Thymus (tissue), 11 donors: ENCODE data around the gene GXYLT1. TPM values are rescaled to one million over a fixed set of nuclear protein-coding genes. Genes with fewer than 3 reads are reported as not detected.

Source experiments
- DNase-seq, 9 donors: peaks; one replicate each; pipeline ENCODE4 v3.0.0-alpha.2; 2013; ENCODE audit warnings: low spot score in 9 of 9, low read depth in 6 of 9, missing footprints in 1 of 9
- H3K27ac ChIP-seq, 2 donors: one replicate each; pipeline ENCODE4 v1.5.1; 2013; ENCODE audit warnings: control low read depth in 1 of 2, low read depth in 1 of 2, low read length in 1 of 2, mild to moderate bottlenecking in 1 of 2, moderate library complexity in 1 of 2
- H3K27me3 ChIP-seq, 2 donors: one replicate each; pipeline ENCODE4 v1.5.1; 2013; ENCODE audit warnings: low read length in 1 of 2; ENCODE audit not compliant: control insufficient read depth in 2 of 2, insufficient read depth in 1 of 2
- H3K36me3 ChIP-seq, 2 donors: one replicate each; pipeline ENCODE4 v1.5.1; 2013; ENCODE audit warnings: low read length in 1 of 2, mild to moderate bottlenecking in 1 of 2, moderate library complexity in 1 of 2; ENCODE audit not compliant: control insufficient read depth in 2 of 2, insufficient read depth in 2 of 2
- H3K4me1 ChIP-seq, 2 donors: one replicate each; pipeline ENCODE4 v1.5.1; 2013; ENCODE audit warnings: low read length in 2 of 2; ENCODE audit not compliant: control insufficient read depth in 2 of 2, insufficient read depth in 2 of 2
- H3K4me3 ChIP-seq, 2 donors: one replicate each; pipeline ENCODE4 v1.5.1; 2013; ENCODE audit warnings: low read length in 2 of 2, control low read depth in 1 of 2, mild to moderate bottlenecking in 1 of 2
- H3K9me3 ChIP-seq, 2 donors: one replicate each; pipeline ENCODE4 v1.5.1; 2013; ENCODE audit warnings: low read length in 1 of 2, mild to moderate bottlenecking in 1 of 2; ENCODE audit not compliant: control insufficient read depth in 2 of 2, insufficient read depth in 1 of 2
- WGBS: extraction: QIAGEN DNeasy Blood & Tissue Kit; methylation state at CpG from one replicate; pipeline ENCODE4 v1.1.7; 2013; 5-methylcytosine and 5-hydroxymethylcytosine counted together
- polyA plus RNA-seq: library from polyadenylated mRNA; stranded (reverse); fragments of 200-250 nt; gene quantifications from one replicate; pipeline ENCODE4 v1.2.3, GENCODE V29; 2013
- total RNA-seq: library from RNA; stranded (reverse); fragments of 120-200 nt; gene quantifications from one replicate; pipeline ENCODE4 v1.2.4, GENCODE V29; 2013
- donor health status: healthy.

The GXYLT1 gene
- total and polyA plus RNA-seq, 2 donors, result 3.7 to 5.2 TPM

DNA sequence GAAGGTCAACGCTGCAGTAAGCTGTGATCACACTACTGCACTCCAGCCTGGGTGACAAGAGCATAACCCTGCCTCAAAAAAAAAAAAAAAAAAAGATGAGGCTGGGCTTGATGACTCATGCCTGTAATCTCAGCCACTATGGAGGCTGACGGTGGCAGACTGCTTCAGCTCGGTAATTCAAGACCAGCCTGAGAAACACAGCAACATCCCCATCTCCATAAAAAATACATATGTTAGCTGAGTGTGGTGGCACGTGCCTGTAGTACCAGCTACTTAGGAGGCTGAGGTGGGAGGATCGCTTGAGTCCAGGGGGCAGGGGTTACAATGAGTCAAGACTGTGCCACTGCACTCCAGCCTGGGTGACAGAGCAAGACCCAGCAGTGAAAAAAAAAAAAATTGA lies 50.4 kb downstream of the GXYLT1 start:
- Histone ChIP-seq H3K27me3 (no peaks in the 10 kb centered on the region), H3K36me3 (peaks cover 0 to 2% of the 10 kb centered on the region in 2 donors), H3K4me1 (peaks cover 0 to 4% of the 10 kb centered on the region in 2 donors), H3K9me3 (no peaks in the 10 kb centered on the region), H3K27ac (no peak overlapping the region), H3K4me3 (no peak overlapping the region)
- 93% methylated on average over 5 of the region's 5 CpGs for WGBS
- DNase-seq, result no peak

DNA sequence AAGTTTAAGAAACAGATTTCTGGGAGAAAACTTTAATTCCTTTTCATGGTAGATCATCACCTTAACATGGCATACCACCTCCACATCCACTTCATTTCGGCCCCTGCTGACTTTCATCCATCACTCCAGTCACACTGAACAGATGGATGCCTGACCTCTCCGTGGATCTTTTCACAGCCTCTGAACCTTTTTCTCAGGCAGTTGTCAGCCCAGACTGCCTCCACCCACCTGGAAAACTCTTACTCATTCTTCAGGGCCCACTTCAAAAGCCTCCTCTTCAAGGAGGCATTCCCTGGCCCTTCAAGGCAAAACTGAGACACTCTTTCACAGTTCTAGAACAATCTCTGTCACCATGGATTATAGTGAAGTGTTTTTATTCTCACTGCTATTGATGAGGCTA lies 52.9 kb downstream of the GXYLT1 start:
- H3K36me3 ChIP-seq, result peaks cover 0 to under 1% of the 10 kb centered on the region in 2 donors
- DNase-seq, result no peak
- WGBS, result 96% methylated on average over 2 of the region's 2 CpGs
- no peaks in the 10 kb centered on the region for H3K27me3 ChIP-seq
- peaks cover 0 to 4% of the 10 kb centered on the region in 2 donors for H3K4me1 ChIP-seq
- H3K4me3 ChIP-seq, result no peak overlapping the region
- no peak overlapping the region for H3K27ac ChIP-seq
- H3K9me3 ChIP-seq, result no peaks in the 10 kb centered on the region

DNA sequence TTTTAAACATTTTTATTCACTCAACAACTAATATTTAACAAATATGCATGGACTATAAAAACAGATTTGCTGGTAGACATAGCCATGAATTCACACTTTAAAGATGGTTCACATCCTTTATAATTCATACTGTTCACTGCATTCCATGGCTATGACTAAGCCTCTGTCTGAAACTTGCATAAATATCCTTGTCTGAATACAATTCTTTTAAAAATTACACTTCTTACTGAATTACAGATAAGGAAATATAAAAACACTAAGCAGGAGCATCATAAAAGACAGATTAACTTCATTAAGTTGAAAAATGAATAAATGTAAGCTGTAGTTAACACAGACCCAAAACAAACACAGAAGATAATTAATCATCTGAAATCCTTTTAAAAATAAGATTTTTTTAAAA lies 53.8 kb downstream of the GXYLT1 start:
- Histone ChIP-seq H3K27me3 (no peaks in the 10 kb centered on the region), H3K4me3 (no peak overlapping the region), H3K36me3 (no peaks in the 10 kb centered on the region), H3K27ac (no peak overlapping the region), H3K9me3 (no peaks in the 10 kb centered on the region), H3K4me1 (no peaks in the 10 kb centered on the region)
- no peak for DNase-seq

- no peaks in the 10 kb centered on the region for H3K4me1 ChIP-seq
- no peaks in the 10 kb centered on the region for H3K9me3 ChIP-seq
- 92% methylated on average over 2 of the region's 2 CpGs for WGBS
- no peaks in the 10 kb centered on the region for H3K36me3 ChIP-seq
- DNase-seq, result no peak
- H3K27ac ChIP-seq, result no peak overlapping the region
- H3K4me3 ChIP-seq, result no peak overlapping the region
- H3K27me3 ChIP-seq, result no peaks in the 10 kb centered on the region
These were observed 58.6 kb downstream of the GXYLT1 start for GRCh38 chr12:42086031-42086430.

GRCh38 chr12:42085594-42085993 lies 59.1 kb downstream of the GXYLT1 start:
- H3K36me3 ChIP-seq, result no peaks in the 10 kb centered on the region
- no peaks in the 10 kb centered on the region for H3K9me3 ChIP-seq
- H3K4me3 ChIP-seq, result no peak overlapping the region
- 86% methylated on average over 3 of the region's 3 CpGs for WGBS
- no peak overlapping the region for H3K27ac ChIP-seq
- DNase-seq, result no peak
- H3K27me3 ChIP-seq, result no peaks in the 10 kb centered on the region
- no peaks in the 10 kb centered on the region for H3K4me1 ChIP-seq

DNA sequence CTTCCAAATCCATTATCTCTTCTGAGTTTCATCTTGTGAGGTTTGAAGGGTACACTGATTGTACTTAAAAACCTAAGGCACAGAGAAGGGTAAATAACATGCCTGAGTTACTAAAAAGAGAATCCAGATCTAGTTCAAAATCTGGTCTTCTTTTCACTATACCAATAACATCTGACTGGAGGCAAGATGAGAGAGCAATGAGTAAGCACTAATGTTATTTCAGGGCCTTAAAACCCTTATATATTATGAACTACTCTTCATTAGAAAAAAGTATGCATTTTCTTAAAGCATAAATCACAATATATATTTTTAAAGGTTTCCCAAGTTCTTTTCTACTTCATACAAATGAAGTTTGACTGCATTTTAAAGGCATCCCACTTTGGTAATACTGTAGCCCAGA lies 60.2 kb downstream of the GXYLT1 start:
- Histone ChIP-seq H3K27me3 (no peaks in the 10 kb centered on the region), H3K4me1 (no peaks in the 10 kb centered on the region), H3K9me3 (no peaks in the 10 kb centered on the region), H3K4me3 (no peak overlapping the region), H3K27ac (no peak overlapping the region), H3K36me3 (no peaks in the 10 kb centered on the region)
- DNase-seq, result no peak

DNA sequence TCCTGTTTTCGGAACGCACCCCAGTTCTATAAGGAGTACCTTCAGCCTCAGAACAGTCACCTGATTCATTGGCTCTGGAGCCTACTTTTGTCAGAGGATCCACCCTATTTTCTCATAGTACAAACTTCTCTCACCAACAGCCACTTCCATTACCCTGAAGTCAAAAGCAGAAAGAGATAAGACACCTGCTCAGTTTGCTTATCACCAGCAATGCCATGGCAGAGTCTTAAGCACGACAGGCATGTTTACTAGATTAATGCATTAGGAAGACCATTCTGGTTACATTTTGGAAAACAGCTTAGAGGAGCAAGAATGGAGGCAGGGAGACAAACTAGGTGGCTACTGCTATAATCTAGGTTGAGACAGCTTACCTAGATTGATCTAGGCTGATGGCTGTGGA lies 67.7 kb downstream of the GXYLT1 start:
- Histone ChIP-seq H3K27me3 (no peaks in the 10 kb centered on the region), H3K36me3 (no peaks in the 10 kb centered on the region), H3K9me3 (no peaks in the 10 kb centered on the region), H3K27ac (no peak overlapping the region), H3K4me1 (no peaks in the 10 kb centered on the region), H3K4me3 (no peak overlapping the region)
- 96% methylated on average over 3 of the region's 3 CpGs for WGBS
- DNase-seq, result no peak

- H3K36me3 ChIP-seq, result no peaks in the 10 kb centered on the region
- 95% methylated on average over 4 of the region's 4 CpGs for WGBS
These were observed 74.6 kb downstream of the GXYLT1 start for GRCh38 chr12:42070036-42070435.

GRCh38 chr12:42059127-42059526 lies 85.5 kb downstream of the GXYLT1 start:
- Histone ChIP-seq H3K9me3 (peaks cover 0 to 2% of the 10 kb centered on the region in 2 donors), H3K4me3 (no peak overlapping the region), H3K36me3 (no peaks in the 10 kb centered on the region), H3K4me1 (no peaks in the 10 kb centered on the region), H3K27me3 (no peaks in the 10 kb centered on the region), H3K27ac (no peak overlapping the region)
- no peak for DNase-seq

More at GRCh38 chr12:42070036-42070435, 74.6 kb downstream of the GXYLT1 start:
- no peaks in the 10 kb centered on the region for H3K27me3 ChIP-seq
- H3K4me3 ChIP-seq, result no peak overlapping the region
- DNase-seq, result no peak
- no peak overlapping the region for H3K27ac ChIP-seq
- no peaks in the 10 kb centered on the region for H3K9me3 ChIP-seq
- H3K4me1 ChIP-seq, result no peaks in the 10 kb centered on the region

DNA sequence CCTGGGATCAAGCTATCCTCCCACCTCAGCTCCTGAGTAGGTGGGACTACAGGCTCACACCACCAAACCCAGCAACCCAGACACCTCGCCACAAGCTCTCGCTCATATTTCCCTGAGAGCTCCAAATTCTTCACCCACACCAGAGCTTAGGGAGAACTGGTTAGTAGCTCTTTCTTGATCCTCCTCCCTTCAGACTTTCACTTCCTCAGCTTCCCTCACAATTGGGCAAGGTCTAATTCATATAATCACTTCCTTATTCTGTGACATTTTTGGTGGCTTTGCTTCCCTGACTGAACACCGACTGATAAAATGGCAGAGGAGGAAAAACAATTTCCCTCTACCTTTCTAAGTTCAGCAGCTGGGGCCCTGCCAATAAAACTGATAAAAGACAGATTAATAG lies 88.5 kb downstream of the GXYLT1 start:
- 78% methylated on average over 3 of the region's 3 CpGs for WGBS
- DNase-seq, result peak in 1 of 9 donors; percentile 18
- H3K27ac ChIP-seq, result no peak overlapping the region
- no peaks in the 10 kb centered on the region for H3K27me3 ChIP-seq
- no peaks in the 10 kb centered on the region for H3K36me3 ChIP-seq
- no peaks in the 10 kb centered on the region for H3K4me1 ChIP-seq
- no peak overlapping the region for H3K4me3 ChIP-seq
- H3K9me3 ChIP-seq, result no peaks in the 10 kb centered on the region
